ENCODE results near the gene GPAM. TPM values are rescaled to one million over a fixed set of nuclear protein-coding genes. Genes with fewer than 3 reads are reported as not detected.

Gene GPAM
- total and polyA plus RNA-seq, 2 of the 8 experiments (the other 6 are each of a cell fraction or from before 2014, with no cell fraction given), result 5.5 to 15.5 TPM

- peaks cover 0 to 3% (median 1%) of the 10 kb centered on the region in 4 experiments; a peak in 2 of 7 replicates for H3K4me1 ChIP-seq (replicated peaks in 1 of 4; ENCODE audit: control insufficient read depth in 3 of 4, insufficient read depth in 4 of 4, low read length in 3 of 4)
- no peak overlapping the region for H2BK15ac ChIP-seq (ENCODE audit: low read length)
- no peak overlapping the region for H3K27ac ChIP-seq (ENCODE audit: low read depth, low read length)
- DNase-seq (ENCODE audit: low read depth in 1 of 2, low spot score in 2 of 2) (no peak), FAIRE-seq (no peak)
- 82% methylated on average over 4 of the region's 4 CpGs; no CpG with 5 or more reads in 1 of the 2 experiments for WGBS, 2 experiments (ENCODE audit: extremely low coverage in 1 of 2, insufficient coverage in 1 of 2, insufficient read length in 1 of 2, insufficient replicate concordance in 2 of 2, low coverage in 1 of 2, low lambda C conversion rate in 2 of 2, missing lambda C conversion rate in 1 of 2)
- H3K56ac ChIP-seq (replicated peaks; ENCODE audit: insufficient read length, low read depth, low read length), result no peak overlapping the region
- H2BK12ac ChIP-seq (ENCODE audit: low read depth, low read length), result no peak overlapping the region
- H4K91ac ChIP-seq (replicated peaks; ENCODE audit: insufficient read length, low read length), result no peak overlapping the region
- no peak overlapping the region for H3K4me3 ChIP-seq (ENCODE audit: extremely low read depth in 1 of 4, insufficient read depth in 2 of 4, low read depth in 3 of 4, low read length in 4 of 4)
- H3K23ac ChIP-seq (ENCODE audit: insufficient read length), result no peak overlapping the region
- H3K79me2 ChIP-seq (ENCODE audit: control insufficient read depth in 1 of 2, insufficient read depth in 2 of 2, low read length in 2 of 2), result no peaks in the 10 kb centered on the region
- H3K18ac ChIP-seq (ENCODE audit: extremely low read depth, low read length), result no peak overlapping the region
- H4K8ac ChIP-seq (ENCODE audit: extremely low read depth, insufficient read depth, low read length), result no peak overlapping the region
- H3K4me2 ChIP-seq (ENCODE audit: insufficient read depth in 1 of 2, low read depth in 2 of 2, low read length in 2 of 2), result no peak overlapping the region
- H3K4ac ChIP-seq (replicated peaks; ENCODE audit: insufficient read length, low read depth, low read length), result no peak overlapping the region
- H3K9ac ChIP-seq (replicated peaks in 1 of 4; ENCODE audit: extremely low read depth in 1 of 4, low read depth in 3 of 4, low read length in 3 of 4), result no peak overlapping the region
- H3K27me3 ChIP-seq (replicated peaks in 1 of 4; ENCODE audit: control insufficient read depth in 3 of 4, extremely low read depth in 1 of 4, insufficient read depth in 3 of 4, low read length in 3 of 4), result no peaks in the 10 kb centered on the region
- H2AFZ ChIP-seq (ENCODE audit: low read length), result peak overlapping the region; percentile 58; the same call in 1 of the 2 replicates
- H4K5ac ChIP-seq (ENCODE audit: insufficient read length, low read depth, low read length), result no peak overlapping the region
- no peaks in the 10 kb centered on the region for H4K20me1 ChIP-seq (replicated peaks in 1 of 2; ENCODE audit: control insufficient read depth in 1 of 2, insufficient read depth in 2 of 2, low read length in 2 of 2)
- H2BK5ac ChIP-seq (ENCODE audit: low read depth, low read length), result no peak overlapping the region
- no peaks in the 10 kb centered on the region for H3K36me3 ChIP-seq (ENCODE audit: control insufficient read depth in 2 of 4, insufficient read depth in 4 of 4, low read length in 3 of 4)
- H3K14ac ChIP-seq (ENCODE audit: insufficient read length), result no peak overlapping the region
- no peaks in the 10 kb centered on the region for H3K79me1 ChIP-seq (ENCODE audit: low read depth, low read length)
- H2BK20ac ChIP-seq (ENCODE audit: low read length), result no peak overlapping the region
- ChIA-PET CTCF (ENCODE audit: partially characterized antibody) (interaction anchor here (1.0 to 1.7 kb wide), 2 partner anchors 10 to 17 kb away, joined by 3 to 4 read pairs; no protein-coding TSS in a partner anchor), POLR2A (ENCODE audit: partially characterized antibody) (interaction anchor here (1.2 kb wide), 1 partner anchor 10 kb away, joined by 3 read pairs; no protein-coding TSS in a partner anchor)
- peaks cover 0 to 5% of the 10 kb centered on the region in 2 experiments; a peak in 1 of 4 replicates for H3K9me3 ChIP-seq (ENCODE audit: insufficient read depth in 2 of 2, low read depth in 1 of 2, low read length in 1 of 2)
- no peak overlapping the region for H2AK5ac ChIP-seq (ENCODE audit: low read depth, low read length)
- H2BK120ac ChIP-seq (replicated peaks; ENCODE audit: low read depth, low read length), result no peak overlapping the region
- H3K23me2 ChIP-seq (ENCODE audit: low read depth, low read length), result no peaks in the 10 kb centered on the region
- TF ChIP-seq GTF2F1 (IDR thresholded peaks at IDR 0.05; ENCODE audit: borderline replicate concordance, low read depth, low read length) (no peak), CEBPB (IDR thresholded peaks at IDR 0.05; ENCODE audit: low read depth, low read length) (no peak), KDM5A (IDR thresholded peaks at IDR 0.05; ENCODE audit: low read length) (no peak), SIRT6 (IDR thresholded peaks at IDR 0.05; ENCODE audit: low read length) (no peak), SUZ12 (IDR thresholded peaks at IDR 0.05; ENCODE audit: low read length) (no peak), TEAD4 (IDR thresholded peaks at IDR 0.05; ENCODE audit: low read depth, low read length) (no peak), SP4 (IDR thresholded peaks at IDR 0.05; ENCODE audit: low read length) (no peak), JUND (IDR thresholded peaks at IDR 0.05; ENCODE audit: low read length) (no peak), TCF12 (IDR thresholded peaks at IDR 0.05; ENCODE audit: low read depth, low read length) (no peak), BACH1 (IDR thresholded peaks at IDR 0.05; ENCODE audit: low read length) (no peak), FOSL1 (IDR thresholded peaks at IDR 0.05; ENCODE audit: insufficient read depth, low read depth, low read length) (no peak), HDAC6 (IDR thresholded peaks at IDR 0.05; ENCODE audit: low read depth, low read length) (no peak)
These were observed 34.4 kb upstream of the GPAM start for GRCh38 chr10:112218036-112218390.

All from H1 (cell line).